GM12864 (cell line): ENCODE measurements around the gene KRTAP3-2.

ENCODE experiments used
- DNase-seq: peaks from one replicate; pipeline ENCODE4 v3.0.0-alpha.2; 2011; ENCODE audit warnings: low read depth
- H3K4me3 ChIP-seq: 2 replicates; pipeline ENCODE4 v1.5.1; 2011; ENCODE audit warnings: mild to moderate bottlenecking, low read depth, low read length, control low read depth
- CTCF ChIP-seq: IDR thresholded peaks from 2 replicates; pipeline ENCODE4 v1.5.1; 2011; ENCODE audit warnings: low read depth, mild to moderate bottlenecking, moderate library complexity, low read length, control low read depth, inconsistent platforms; ENCODE audit errors: missing control alignments

Gene KRTAP3-2

GRCh38 chr17:41016578-41017215, 17.0 kb upstream of the KRTAP3-2 start:
- no peak for TF ChIP-seq CTCF
- no peak for DNase-seq
- no peak overlapping the region for H3K4me3 ChIP-seq

GRCh38 chr17:41015454-41015853, 15.7 kb upstream of the KRTAP3-2 start:
- DNase-seq, result no peak
- H3K4me3 ChIP-seq, result no peak overlapping the region
- no peak for TF ChIP-seq CTCF

GRCh38 chr17:41013606-41014005, 13.9 kb upstream of the KRTAP3-2 start:
- H3K4me3 ChIP-seq, result no peak overlapping the region
- no peak for TF ChIP-seq CTCF
- no peak for DNase-seq

GRCh38 chr17:41013181-41013580, 13.5 kb upstream of the KRTAP3-2 start:
- no peak overlapping the region for H3K4me3 ChIP-seq
- DNase-seq, result no peak
- TF ChIP-seq CTCF, result no peak

- no peak for TF ChIP-seq CTCF
- DNase-seq, result no peak
- H3K4me3 ChIP-seq, result no peak overlapping the region
These were observed 12.8 kb upstream of the KRTAP3-2 start for GRCh38 chr17:41012326-41013120.

- TF ChIP-seq CTCF, result no peak
These were observed 10.7 kb upstream of the KRTAP3-2 start for GRCh38 chr17:41010441-41010840.

GRCh38 chr17:41009936-41010335, 10.2 kb upstream of the KRTAP3-2 start:
- no peak overlapping the region for H3K4me3 ChIP-seq
- no peak for TF ChIP-seq CTCF
- DNase-seq, result no peak

More at GRCh38 chr17:41010441-41010840, 10.7 kb upstream of the KRTAP3-2 start:
- H3K4me3 ChIP-seq, result no peak overlapping the region
- no peak for DNase-seq
